Activated T-helper 1 cell treated with anti-CD3 and anti-CD28 coated beads, Interleukin-12 subunit alpha, Interleukin-12 subunit beta, Interleukin-2, Interleukin-4 antibody, amounts not matched to agents 30 ng/mL and 10 ng/mL and 1 ng/mL, durations not matched to agents 14 hours and 24 hours and 36 hours (primary cell): ENCODE data around the gene FBXW2. TPM values are rescaled to one million over a fixed set of nuclear protein-coding genes. Genes with fewer than 3 reads are reported as not detected.

ENCODE experiments used
- DNase-seq: peaks from one replicate; pipeline ENCODE4 v3.0.0; 2021; ENCODE audit warnings: low spot score
- H3K27ac Mint-ChIP-seq: one replicate; pipeline ENCODE4 v1.8.0; 2021; ENCODE audit warnings: mild to moderate bottlenecking, mixed read lengths
- H3K27me3 Mint-ChIP-seq: one replicate; pipeline ENCODE4 v1.8.0; 2022; ENCODE audit warnings: mild to moderate bottlenecking, moderate library complexity, mixed read lengths; ENCODE audit not compliant: insufficient read depth
- H3K36me3 Mint-ChIP-seq: one replicate; pipeline ENCODE4 v1.8.0; 2021; ENCODE audit warnings: low read depth, mixed read lengths
- H3K4me1 Mint-ChIP-seq: one replicate; pipeline ENCODE4 v1.8.0; 2021; ENCODE audit warnings: low read depth, mixed read lengths
- H3K4me3 Mint-ChIP-seq: one replicate; pipeline ENCODE4 v1.8.0; 2021; ENCODE audit warnings: mild to moderate bottlenecking, moderate library complexity, mixed read lengths
- H3K9me3 Mint-ChIP-seq: one replicate; pipeline ENCODE4 v1.8.0; 2021; ENCODE audit warnings: mixed read lengths
- intact Hi-C: fragments of 100-400 bp; cut with micrococcal nuclease; formaldehyde crosslinking; loops from one replicate; pipeline ENCODE4 v1.15.1; 2024
- total RNA-seq: library from RNA; stranded (reverse); gene quantifications from 2 replicates; pipeline ENCODE4 v1.2.3, GENCODE V29; 2022

FBXW2 gene
- total RNA-seq, 1 donor from 2014 or later: 82.2 TPM

DNA sequence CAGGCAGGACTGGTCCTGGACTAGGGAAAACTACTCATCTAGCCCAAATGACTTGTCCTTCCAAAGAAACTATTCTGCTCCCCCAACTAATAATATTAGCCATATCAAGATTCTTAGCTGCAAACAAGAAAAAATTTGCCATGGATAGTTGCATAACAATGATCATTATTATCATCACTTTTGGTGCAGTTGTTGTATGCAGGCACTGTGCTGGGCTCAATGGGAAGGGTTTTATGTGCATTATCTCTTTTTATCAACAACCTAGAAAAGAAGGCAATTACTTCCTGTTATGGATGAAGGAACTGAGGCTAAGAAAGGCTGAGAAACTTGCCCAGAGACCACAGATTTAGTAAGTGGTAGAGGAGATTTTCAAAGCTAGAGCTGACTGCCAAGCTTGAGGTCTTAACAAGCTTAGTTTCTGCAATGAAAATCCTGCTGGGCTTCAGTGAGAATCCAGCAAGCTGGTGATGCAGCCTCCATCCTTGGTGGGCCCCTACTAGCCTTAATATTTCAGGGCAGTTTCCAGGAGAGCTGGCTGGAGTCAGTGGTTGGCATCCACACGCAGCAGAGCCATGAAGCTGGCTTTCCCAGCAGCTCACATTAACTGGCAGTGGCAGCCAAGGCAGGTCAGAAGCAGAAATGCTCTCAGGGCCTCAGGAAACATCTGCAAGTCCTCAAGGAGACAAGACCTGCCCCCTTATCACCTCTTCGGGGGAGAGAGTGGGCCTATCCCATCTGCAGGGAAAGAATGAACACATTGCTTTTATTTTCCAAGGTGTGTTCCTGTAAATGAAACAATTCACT is 58.4 kb downstream of the FBXW2 start:
- H3K27me3 Mint-ChIP-seq: no peaks in the 10 kb centered on the region
- no peaks in the 10 kb centered on the region for H3K9me3 Mint-ChIP-seq
- intact Hi-C loops: no loop called here
- DNase-seq: no peak
- no peak overlapping the region for H3K27ac Mint-ChIP-seq
- no peak overlapping the region for H3K4me3 Mint-ChIP-seq
- H3K36me3 Mint-ChIP-seq: no peaks in the 10 kb centered on the region
- no peaks in the 10 kb centered on the region for H3K4me1 Mint-ChIP-seq

DNA sequence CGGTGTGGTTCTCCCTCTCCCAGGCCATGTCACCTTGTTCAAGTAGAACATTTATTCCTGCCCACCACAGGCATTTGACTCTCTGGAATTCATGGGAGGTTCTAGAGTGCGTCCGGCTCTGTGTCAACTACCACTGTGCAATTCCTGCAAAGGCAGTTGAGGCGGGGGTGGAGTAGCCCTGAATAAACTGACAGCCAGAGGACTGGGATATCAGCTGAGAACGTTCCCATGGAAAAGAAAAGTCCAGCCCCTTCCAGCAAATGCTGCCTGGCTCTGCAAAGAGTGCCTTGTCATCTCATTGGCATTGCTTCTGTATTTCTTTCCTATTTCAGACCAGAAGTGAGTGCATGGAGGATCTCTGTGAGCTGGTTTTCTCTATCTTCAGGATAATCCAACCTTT is 60.0 kb downstream of the FBXW2 start:
- no peak overlapping the region for H3K4me3 Mint-ChIP-seq
- no peaks in the 10 kb centered on the region for H3K9me3 Mint-ChIP-seq
- intact Hi-C loops: no loop called here
- no peaks in the 10 kb centered on the region for H3K27me3 Mint-ChIP-seq
- no peaks in the 10 kb centered on the region for H3K36me3 Mint-ChIP-seq
- H3K4me1 Mint-ChIP-seq: no peaks in the 10 kb centered on the region
- H3K27ac Mint-ChIP-seq: no peak overlapping the region
- DNase-seq: no peak

DNA sequence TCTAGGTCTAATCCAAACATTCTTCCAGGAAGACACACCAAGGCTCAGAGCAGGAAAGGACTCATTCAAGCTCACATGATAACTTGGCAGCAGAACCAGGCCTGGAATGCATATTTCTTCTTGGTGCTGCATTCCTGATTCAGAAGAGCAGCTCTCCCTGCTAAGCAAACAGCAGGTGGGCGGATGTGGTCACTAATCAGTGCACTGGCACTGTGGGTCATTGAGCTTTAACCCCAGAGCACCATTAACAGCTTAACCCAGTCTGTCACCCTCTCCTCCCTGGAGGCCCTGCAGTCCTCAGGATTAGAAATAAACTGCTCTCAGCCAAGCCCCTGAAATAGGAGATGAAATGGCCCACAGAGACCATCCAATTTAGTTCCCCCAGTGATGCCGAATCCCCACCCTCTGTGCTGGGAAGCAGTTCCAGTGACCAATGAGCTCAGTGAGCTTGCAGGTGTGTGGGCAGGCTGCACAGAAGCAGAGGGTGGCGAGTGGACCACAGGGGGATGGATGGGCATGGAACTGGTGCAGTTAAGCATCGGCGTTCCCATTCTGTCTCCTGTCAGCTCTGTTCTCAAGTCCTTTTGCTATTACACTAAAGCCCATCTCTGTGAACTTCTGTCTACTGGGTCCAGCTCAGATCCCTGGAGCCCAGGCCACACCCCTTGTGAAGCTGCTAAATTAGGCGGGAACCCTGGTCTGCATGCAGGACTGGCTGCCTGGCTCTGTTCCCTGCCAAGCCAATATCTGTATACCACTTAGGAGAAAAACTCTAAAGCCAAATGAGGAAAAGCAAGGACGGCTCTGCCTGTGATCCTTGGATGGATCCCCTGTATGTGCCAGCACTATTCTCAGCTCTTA is 62.3 kb downstream of the FBXW2 start:
- Mint-ChIP-seq H3K9me3 (no peaks in the 10 kb centered on the region), H3K27ac (no peak overlapping the region), H3K4me1 (peaks cover 14% of the 10 kb centered on the region), H3K27me3 (no peaks in the 10 kb centered on the region), H3K4me3 (no peak overlapping the region), H3K36me3 (no peaks in the 10 kb centered on the region)
- intact Hi-C loops: no loop called here
- no peak for DNase-seq

DNA sequence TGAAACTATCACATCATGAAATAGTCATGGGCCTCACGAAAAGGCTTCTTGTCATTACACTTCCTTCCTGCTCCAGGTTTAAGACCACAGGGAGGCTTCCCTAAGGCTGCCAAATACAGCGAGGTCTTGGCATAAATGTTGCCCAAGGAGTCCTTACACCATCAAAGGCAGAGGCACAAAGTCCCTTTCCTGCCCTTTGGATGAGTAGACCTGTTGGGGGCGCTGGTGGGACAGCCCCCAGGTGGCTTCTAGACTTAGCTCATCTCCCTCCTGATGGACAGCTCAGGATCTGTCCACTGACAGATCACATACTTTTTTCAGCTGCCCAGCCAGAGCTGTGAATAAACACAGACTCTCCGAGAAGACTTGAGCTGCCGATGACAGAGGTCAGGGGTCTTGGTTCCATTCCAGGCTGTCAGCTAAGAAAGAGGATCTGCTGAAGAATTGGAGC is 63.4 kb downstream of the FBXW2 start:
- H3K27me3 Mint-ChIP-seq: no peaks in the 10 kb centered on the region
- H3K4me3 Mint-ChIP-seq: no peak overlapping the region
- intact Hi-C loops: no loop called here
- peaks cover 14% of the 10 kb centered on the region for H3K4me1 Mint-ChIP-seq
- DNase-seq: no peak
- H3K36me3 Mint-ChIP-seq: no peaks in the 10 kb centered on the region
- no peak overlapping the region for H3K27ac Mint-ChIP-seq
- H3K9me3 Mint-ChIP-seq: no peaks in the 10 kb centered on the region

DNA sequence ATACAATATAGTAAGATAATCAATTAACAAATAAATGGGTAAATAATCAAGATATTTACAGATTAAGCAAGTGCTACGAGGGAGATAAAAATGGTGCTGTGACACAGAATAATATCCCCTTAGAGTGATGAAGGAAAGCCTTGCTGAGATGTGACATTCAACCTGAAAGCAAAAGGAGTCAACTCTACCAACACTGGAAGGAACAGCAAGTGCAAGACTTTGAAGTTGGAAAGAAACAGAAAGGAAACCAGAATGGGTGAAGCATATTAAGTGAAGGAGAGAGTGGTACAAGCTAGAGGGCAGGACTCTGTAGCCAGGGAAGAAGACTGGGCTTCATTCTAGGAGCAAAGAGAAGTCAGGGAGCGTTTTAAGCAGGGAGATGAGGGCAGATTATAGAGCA is 66.7 kb downstream of the FBXW2 start:
- DNase-seq: no peak
- Mint-ChIP-seq H3K27me3 (no peaks in the 10 kb centered on the region), H3K9me3 (no peaks in the 10 kb centered on the region), H3K27ac (no peak overlapping the region), H3K4me3 (no peak overlapping the region), H3K4me1 (peaks cover 14% of the 10 kb centered on the region), H3K36me3 (no peaks in the 10 kb centered on the region)
- intact Hi-C loops: no loop called here

DNA sequence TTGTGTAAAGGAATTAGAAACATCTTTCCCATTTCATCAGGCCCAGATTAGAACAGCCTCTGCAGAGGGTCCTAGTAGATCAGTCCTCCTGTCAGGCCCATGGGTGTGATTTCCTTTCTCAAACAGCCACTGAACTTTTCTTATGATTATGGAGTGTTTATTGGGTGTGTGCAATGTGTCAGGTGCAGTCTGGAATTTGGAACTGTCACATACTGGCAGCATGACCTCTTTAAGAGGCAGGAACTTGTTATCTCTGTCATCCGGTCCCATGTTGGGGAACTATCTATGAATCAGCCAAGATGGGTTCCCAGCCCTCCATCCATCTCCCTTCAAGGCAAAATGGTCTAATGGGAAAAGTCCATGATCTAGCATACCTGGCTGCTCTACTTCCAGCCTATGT is 67.3 kb downstream of the FBXW2 start:
- intact Hi-C loops: no loop called here
- Mint-ChIP-seq H3K4me1 (peaks cover 14% of the 10 kb centered on the region), H3K4me3 (no peak overlapping the region), H3K27me3 (no peaks in the 10 kb centered on the region), H3K9me3 (no peaks in the 10 kb centered on the region), H3K27ac (no peak overlapping the region), H3K36me3 (no peaks in the 10 kb centered on the region)
- DNase-seq: no peak

DNA sequence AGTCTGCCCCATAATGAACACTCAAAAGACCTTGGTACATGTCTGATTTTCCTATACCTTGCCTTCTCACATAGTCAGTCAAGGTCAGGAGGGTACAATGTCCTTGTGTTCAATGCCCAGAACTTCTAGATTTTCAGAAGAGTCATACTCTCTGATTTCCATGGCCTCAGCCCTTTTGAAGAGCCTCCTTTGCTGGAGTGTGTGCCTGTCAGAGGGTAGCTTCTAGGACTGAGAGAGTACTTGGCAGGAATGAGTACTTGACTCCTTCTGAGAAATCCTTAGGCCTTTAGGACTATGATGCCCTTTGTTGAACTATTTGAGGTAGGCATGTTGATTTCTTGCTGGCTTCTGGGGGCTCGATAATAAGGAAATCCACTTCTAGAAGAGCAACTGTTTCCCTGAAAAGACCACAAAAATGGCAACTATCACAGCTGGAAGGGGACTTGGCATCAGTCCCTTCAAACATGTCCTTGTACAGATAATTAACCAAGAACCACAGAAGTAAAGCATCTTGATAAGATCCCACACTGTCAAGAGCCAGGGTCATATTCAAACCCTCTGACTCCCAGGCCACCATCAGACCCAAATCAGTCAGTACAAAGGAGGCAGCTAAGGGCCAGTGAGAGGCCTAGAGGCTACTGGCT is 68.3 kb downstream of the FBXW2 start:
- intact Hi-C loops: no loop called here
- no peak for DNase-seq
- H3K36me3 Mint-ChIP-seq: no peaks in the 10 kb centered on the region
- H3K27me3 Mint-ChIP-seq: no peaks in the 10 kb centered on the region
- H3K4me3 Mint-ChIP-seq: no peak overlapping the region
- H3K4me1 Mint-ChIP-seq: peaks cover 14% of the 10 kb centered on the region
- no peaks in the 10 kb centered on the region for H3K9me3 Mint-ChIP-seq
- H3K27ac Mint-ChIP-seq: no peak overlapping the region

DNA sequence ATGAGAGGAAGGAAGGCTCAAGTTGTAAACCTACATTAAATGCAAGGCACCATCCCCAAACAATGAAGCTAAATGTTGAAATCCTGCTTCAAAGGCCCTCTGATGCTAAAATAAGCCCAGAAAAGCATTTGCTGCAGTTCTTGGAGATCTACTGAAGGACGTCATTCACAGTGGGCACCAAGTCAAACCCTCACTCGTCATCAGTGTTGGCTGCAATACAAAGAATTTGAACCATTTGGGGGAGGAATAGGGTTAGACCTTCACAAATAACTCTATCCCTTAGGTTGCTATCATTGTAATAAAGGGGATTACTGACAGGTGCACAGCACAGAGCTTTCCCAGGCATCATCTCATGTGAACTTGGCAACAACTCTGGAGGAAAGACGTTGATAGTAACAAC is 69.7 kb downstream of the FBXW2 start:
- H3K27ac Mint-ChIP-seq: no peak overlapping the region
- H3K27me3 Mint-ChIP-seq: no peaks in the 10 kb centered on the region
- no peaks in the 10 kb centered on the region for H3K36me3 Mint-ChIP-seq
- no peak overlapping the region for H3K4me3 Mint-ChIP-seq
- H3K4me1 Mint-ChIP-seq: peaks cover 14% of the 10 kb centered on the region
- intact Hi-C loops: no loop called here
- H3K9me3 Mint-ChIP-seq: no peaks in the 10 kb centered on the region
- DNase-seq: no peak

DNA sequence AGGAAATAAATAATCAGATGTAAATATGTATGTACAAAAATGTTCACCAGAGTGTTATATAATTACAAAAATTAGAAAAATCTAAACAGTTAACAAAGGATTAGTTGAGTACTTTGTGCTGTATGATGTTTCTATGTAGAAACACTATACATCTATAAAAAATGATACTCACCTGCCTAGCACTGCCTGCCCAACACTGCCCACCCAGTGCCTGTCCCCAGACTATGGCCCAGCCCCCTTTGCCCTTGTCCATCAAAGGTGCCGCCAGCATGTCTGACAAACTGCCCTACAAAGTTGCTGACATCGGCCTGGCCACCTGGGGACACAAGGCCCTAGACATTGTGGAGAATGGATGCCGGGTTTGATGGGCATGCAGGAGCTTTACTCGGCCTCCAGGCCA is 72.8 kb downstream of the FBXW2 start:
- Mint-ChIP-seq H3K36me3 (no peaks in the 10 kb centered on the region), H3K4me1 (no peaks in the 10 kb centered on the region), H3K27me3 (no peaks in the 10 kb centered on the region), H3K9me3 (no peaks in the 10 kb centered on the region), H3K27ac (no peak overlapping the region), H3K4me3 (no peak overlapping the region)
- intact Hi-C loops: no loop called here
- DNase-seq: no peak

DNA sequence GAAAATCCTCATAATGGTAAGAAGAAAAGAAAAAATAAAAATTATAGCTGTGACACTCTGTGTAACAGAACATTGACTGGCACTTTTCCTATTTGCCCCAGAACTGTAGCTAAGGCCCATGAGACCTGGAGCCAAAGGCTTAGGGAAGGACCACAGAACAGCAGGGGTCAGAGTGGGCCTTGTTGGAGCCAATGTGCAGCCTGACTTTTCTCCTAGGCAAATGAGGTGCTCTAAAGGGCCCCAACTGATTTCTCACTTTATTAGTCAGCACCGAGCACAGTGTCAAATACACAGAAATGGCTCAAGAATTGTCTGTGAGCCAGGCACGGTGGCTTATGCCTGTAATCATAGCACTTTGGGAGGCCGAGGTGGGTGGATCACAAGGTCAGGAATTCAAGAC is 74.9 kb downstream of the FBXW2 start:
- intact Hi-C loops: no loop called here
- Mint-ChIP-seq H3K9me3 (no peaks in the 10 kb centered on the region), H3K36me3 (no peaks in the 10 kb centered on the region), H3K4me3 (no peak overlapping the region), H3K27ac (no peak overlapping the region), H3K4me1 (peaks cover 7% of the 10 kb centered on the region), H3K27me3 (no peaks in the 10 kb centered on the region)
- no peak for DNase-seq

DNA sequence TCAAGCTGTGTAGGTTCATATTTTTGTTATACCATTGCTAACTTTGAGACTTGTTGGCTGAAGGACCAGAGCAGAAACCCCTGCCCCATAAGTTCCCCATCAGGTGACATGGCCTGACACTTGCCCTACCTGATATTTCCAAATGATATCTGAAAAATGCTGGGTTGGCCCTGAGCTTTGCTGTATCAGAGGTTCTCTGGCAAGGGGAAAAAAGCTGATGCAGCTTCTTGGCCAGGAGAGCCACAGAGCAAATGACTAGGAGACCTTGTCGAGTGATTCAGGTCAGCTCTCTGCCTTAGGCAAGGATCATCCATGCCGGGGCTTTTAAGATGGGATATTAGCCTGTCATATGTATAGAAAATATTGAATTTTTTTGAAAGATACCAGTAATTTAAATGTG is 76.0 kb downstream of the FBXW2 start:
- Mint-ChIP-seq H3K27me3 (no peaks in the 10 kb centered on the region), H3K27ac (no peak overlapping the region), H3K36me3 (no peaks in the 10 kb centered on the region), H3K9me3 (no peaks in the 10 kb centered on the region), H3K4me1 (peaks cover 19% of the 10 kb centered on the region), H3K4me3 (no peak overlapping the region)
- DNase-seq: no peak
- intact Hi-C loops: no loop called here

DNA sequence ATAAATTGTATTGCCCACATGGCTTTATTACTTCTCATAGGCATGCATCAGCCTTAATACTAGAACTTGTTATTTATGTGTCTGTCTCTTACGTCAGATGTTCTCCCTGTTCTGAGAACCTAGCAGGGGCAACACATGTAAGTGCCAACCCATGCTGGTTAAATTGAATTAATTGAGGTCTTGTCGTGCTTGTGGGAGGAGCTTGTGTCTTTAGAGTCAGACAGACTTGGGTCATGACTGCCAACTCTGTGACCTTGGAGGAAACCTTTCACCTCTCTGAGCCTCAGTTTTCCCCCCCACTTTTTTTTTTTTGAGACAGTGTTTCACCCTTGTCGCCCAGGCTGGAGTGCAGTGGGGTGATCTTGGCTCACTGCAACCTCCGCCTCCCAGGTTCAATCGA is 76.7 kb downstream of the FBXW2 start:
- Mint-ChIP-seq H3K4me3 (peak overlapping the region; percentile 65), H3K36me3 (no peaks in the 10 kb centered on the region), H3K27ac (no peak overlapping the region), H3K27me3 (no peaks in the 10 kb centered on the region), H3K4me1 (peaks cover 26% of the 10 kb centered on the region), H3K9me3 (no peaks in the 10 kb centered on the region)
- intact Hi-C loops: no loop called here
- DNase-seq: no peak

DNA sequence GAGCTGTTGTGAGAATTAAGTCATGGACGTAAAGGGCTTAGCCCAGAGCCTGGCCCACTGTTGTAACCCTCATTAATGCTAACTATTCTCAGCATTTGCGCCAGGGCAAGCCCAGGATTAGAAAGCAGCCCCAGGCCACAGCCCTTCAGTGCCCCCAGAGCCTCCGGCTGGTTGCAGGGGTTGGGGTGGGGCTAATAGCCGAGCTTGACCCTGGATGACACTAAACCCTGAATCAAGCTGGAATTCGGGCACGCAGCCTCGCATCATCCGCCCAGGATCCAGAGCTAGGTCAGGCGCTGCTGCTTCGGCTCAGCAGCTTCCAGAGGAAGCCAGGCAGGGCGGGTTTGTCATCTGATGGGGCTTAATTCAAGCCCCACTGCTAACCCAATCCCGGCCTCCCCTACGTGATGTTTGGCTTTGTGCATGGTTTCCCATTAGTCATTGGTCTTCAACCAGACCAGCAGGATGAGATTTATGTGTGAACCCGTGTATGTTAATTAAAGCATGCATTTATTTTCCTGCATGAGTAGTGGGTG is 77.8 kb downstream of the FBXW2 start:
- H3K27ac Mint-ChIP-seq: no peak overlapping the region
- H3K27me3 Mint-ChIP-seq: no peaks in the 10 kb centered on the region
- H3K36me3 Mint-ChIP-seq: no peaks in the 10 kb centered on the region
- no peak for DNase-seq
- no peaks in the 10 kb centered on the region for H3K9me3 Mint-ChIP-seq
- H3K4me1 Mint-ChIP-seq: peaks cover 36% of the 10 kb centered on the region
- peak overlapping the region; percentile 84 for H3K4me3 Mint-ChIP-seq
- intact Hi-C loops: loop anchor here (2.0 kb wide), 1 partner anchor 21 kb away; no protein-coding TSS in a partner anchor
